ENCODE measurements around the gene RPN2. TPM values are rescaled to one million over a fixed set of nuclear protein-coding genes. Genes with fewer than 3 reads are reported as not detected.

The RPN2 gene
- total RNA-seq, 4 donors from 2014 or later = 82.3 to 196 (median 105) TPM

- in situ Hi-C loops (cut with MboI; ENCODE audit: low pct_ligation_motif_present in 1 of 4, low pct_unique_long_range_greater_than_20kb in 1 of 4, low sequenced_read_pairs in 3 of 4) (no loop called here), intact Hi-C loops (cut with DNase I; ENCODE audit: low total_unique reads) (no loop called here)
- DNase-seq = no peak
- no peak for TF ChIP-seq CTCF (IDR thresholded peaks at IDR 0.05)
- no peak for TF ChIP-seq POLR2A (IDR thresholded peaks at IDR 0.05)
- TF ChIP-seq EP300 (IDR thresholded peaks at IDR 0.05; ENCODE audit: low read depth) = no peak
- no peak for TF ChIP-seq POLR2AphosphoS5 (IDR thresholded peaks at IDR 0.05)
- Histone ChIP-seq H3K27ac (no peak overlapping the region), H3K36me3 (no peaks in the 10 kb centered on the region), H3K27me3 (no peaks in the 10 kb centered on the region), H3K4me3 (no peak overlapping the region), H3K9me3 (no peaks in the 10 kb centered on the region), H3K4me1 (no peaks in the 10 kb centered on the region)
- WGBS, 2 donors (ENCODE audit: low coverage in 1 of 2) = 91% methylated on average over 6 of the region's 6 CpGs; no CpG with 5 or more reads in 1 of the 2 donors
Observed at GRCh38 chr20:37154684-37155298, 24.3 kb upstream of the RPN2 start.

GRCh38 chr20:37155987-37156386 is 23.1 kb upstream of the RPN2 start:
- H3K4me3 ChIP-seq = no peak overlapping the region
- H3K9me3 ChIP-seq = no peaks in the 10 kb centered on the region
- in situ Hi-C loops (cut with MboI; ENCODE audit: low pct_ligation_motif_present in 1 of 4, low pct_unique_long_range_greater_than_20kb in 1 of 4, low sequenced_read_pairs in 3 of 4) = no loop called here
- no peak overlapping the region for H3K27ac ChIP-seq
- no peaks in the 10 kb centered on the region for H3K4me1 ChIP-seq
- no peak for DNase-seq
- 70 to 90% methylated on average over 1 to 9 of the region's 9 CpGs for WGBS, 2 donors (ENCODE audit: low coverage in 1 of 2)
- intact Hi-C loops (cut with DNase I; ENCODE audit: low total_unique reads) = no loop called here
- H3K27me3 ChIP-seq = no peaks in the 10 kb centered on the region
- H3K36me3 ChIP-seq = no peaks in the 10 kb centered on the region
- TF ChIP-seq CTCF (IDR thresholded peaks at IDR 0.05) (no peak), POLR2A (IDR thresholded peaks at IDR 0.05) (no peak), EP300 (IDR thresholded peaks at IDR 0.05; ENCODE audit: low read depth) (no peak), POLR2AphosphoS5 (IDR thresholded peaks at IDR 0.05) (no peak)

GRCh38 chr20:37158248-37158647 is 20.9 kb upstream of the RPN2 start:
- no peak for TF ChIP-seq POLR2A (IDR thresholded peaks at IDR 0.05)
- no peak for TF ChIP-seq CTCF (IDR thresholded peaks at IDR 0.05)
- no peak for TF ChIP-seq POLR2AphosphoS5 (IDR thresholded peaks at IDR 0.05)
- no peak for TF ChIP-seq EP300 (IDR thresholded peaks at IDR 0.05; ENCODE audit: low read depth)
- Histone ChIP-seq H3K4me3 (no peak overlapping the region), H3K27me3 (no peaks in the 10 kb centered on the region), H3K4me1 (no peaks in the 10 kb centered on the region), H3K27ac (no peak overlapping the region), H3K36me3 (no peaks in the 10 kb centered on the region), H3K9me3 (no peaks in the 10 kb centered on the region)
- DNase-seq = no peak
- intact Hi-C loops (cut with DNase I; ENCODE audit: low total_unique reads) = no loop called here
- in situ Hi-C loops (cut with MboI; ENCODE audit: low pct_ligation_motif_present in 1 of 4, low pct_unique_long_range_greater_than_20kb in 1 of 4, low sequenced_read_pairs in 3 of 4) = no loop called here
- 95 to 100% methylated on average over 4 of the region's 4 CpGs for WGBS, 2 donors (ENCODE audit: low coverage in 1 of 2)

GRCh38 chr20:37160683-37161082 is 18.4 kb upstream of the RPN2 start:
- DNase-seq = no peak
- no peak overlapping the region for H3K4me3 ChIP-seq
- H3K9me3 ChIP-seq = no peaks in the 10 kb centered on the region
- no peak for TF ChIP-seq EP300 (IDR thresholded peaks at IDR 0.05; ENCODE audit: low read depth)
- no peak for TF ChIP-seq POLR2A (IDR thresholded peaks at IDR 0.05)
- no peak for TF ChIP-seq CTCF (IDR thresholded peaks at IDR 0.05)
- no peak for TF ChIP-seq POLR2AphosphoS5 (IDR thresholded peaks at IDR 0.05)
- no peaks in the 10 kb centered on the region for H3K4me1 ChIP-seq
- in situ Hi-C loops (cut with MboI; ENCODE audit: low pct_ligation_motif_present in 1 of 4, low pct_unique_long_range_greater_than_20kb in 1 of 4, low sequenced_read_pairs in 3 of 4) (no loop called here), intact Hi-C loops (cut with DNase I; ENCODE audit: low total_unique reads) (no loop called here)
- 82 to 87% methylated on average over 5 to 10 of the region's 10 CpGs for WGBS, 2 donors (ENCODE audit: low coverage in 1 of 2)
- no peaks in the 10 kb centered on the region for H3K27me3 ChIP-seq
- no peaks in the 10 kb centered on the region for H3K36me3 ChIP-seq
- H3K27ac ChIP-seq = no peak overlapping the region
